ENCODE results near the gene FAM53B. TPM values are rescaled to one million over a fixed set of nuclear protein-coding genes. Genes with fewer than 3 reads are reported as not detected.

The FAM53B gene
- total RNA-seq, 1 experiment from 2014 or later, result 21.4 TPM

- no peak for DNase-seq (ENCODE audit: low spot score)
- in situ Hi-C loops (cut with HindIII; ENCODE audit: low sequenced_read_pairs), result no loop called here
These were observed 43.2 kb downstream of the FAM53B start for GRCh38 chr10:124701038-124701365.

GRCh38 chr10:124700293-124701037 lies 43.7 kb downstream of the FAM53B start:
- in situ Hi-C loops (cut with HindIII; ENCODE audit: low sequenced_read_pairs), result no loop called here
- DNase-seq (ENCODE audit: low spot score), result no peak

- in situ Hi-C loops (cut with HindIII; ENCODE audit: low sequenced_read_pairs), result no loop called here
These were observed 44.5 kb downstream of the FAM53B start for GRCh38 chr10:124699471-124700292.

GRCh38 chr10:124698545-124699469 lies 45.4 kb downstream of the FAM53B start:
- DNase-seq (ENCODE audit: low spot score), result peak; percentile 88
- in situ Hi-C loops (cut with HindIII; ENCODE audit: low sequenced_read_pairs), result no loop called here

More at GRCh38 chr10:124699471-124700292, 44.5 kb downstream of the FAM53B start:
- no peak for DNase-seq (ENCODE audit: low spot score)

- in situ Hi-C loops (cut with HindIII; ENCODE audit: low sequenced_read_pairs), result no loop called here
- DNase-seq (ENCODE audit: low spot score), result no peak
These were observed 46.2 kb downstream of the FAM53B start for GRCh38 chr10:124697837-124698544.

GRCh38 chr10:124697443-124697836 lies 46.7 kb downstream of the FAM53B start:
- DNase-seq (ENCODE audit: low spot score), result no peak
- in situ Hi-C loops (cut with HindIII; ENCODE audit: low sequenced_read_pairs), result no loop called here

- in situ Hi-C loops (cut with HindIII; ENCODE audit: low sequenced_read_pairs), result no loop called here
- DNase-seq (ENCODE audit: low spot score), result no peak
These were observed 47.5 kb downstream of the FAM53B start for GRCh38 chr10:124696446-124697392.

GRCh38 chr10:124695259-124695658 lies 48.9 kb downstream of the FAM53B start:
- DNase-seq (ENCODE audit: low spot score), result no peak

GRCh38 chr10:124694481-124695220 lies 49.5 kb downstream of the FAM53B start:
- in situ Hi-C loops (cut with HindIII; ENCODE audit: low sequenced_read_pairs), result no loop called here
- no peak for DNase-seq (ENCODE audit: low spot score)

More at GRCh38 chr10:124695259-124695658, 48.9 kb downstream of the FAM53B start:
- in situ Hi-C loops (cut with HindIII; ENCODE audit: low sequenced_read_pairs), result no loop called here

- peak; percentile 80 for DNase-seq (ENCODE audit: low spot score)
- in situ Hi-C loops (cut with HindIII; ENCODE audit: low sequenced_read_pairs), result no loop called here
These were observed 50.3 kb downstream of the FAM53B start for GRCh38 chr10:124693801-124694416.

GRCh38 chr10:124693396-124693795 lies 50.8 kb downstream of the FAM53B start:
- in situ Hi-C loops (cut with HindIII; ENCODE audit: low sequenced_read_pairs), result no loop called here
- no peak for DNase-seq (ENCODE audit: low spot score)

GRCh38 chr10:124692100-124692446 lies 52.1 kb downstream of the FAM53B start:
- in situ Hi-C loops (cut with HindIII; ENCODE audit: low sequenced_read_pairs), result no loop called here
- no peak for DNase-seq (ENCODE audit: low spot score)

GRCh38 chr10:124691421-124692099 lies 52.6 kb downstream of the FAM53B start:
- no peak for DNase-seq (ENCODE audit: low spot score)
- in situ Hi-C loops (cut with HindIII; ENCODE audit: low sequenced_read_pairs), result no loop called here

- in situ Hi-C loops (cut with HindIII; ENCODE audit: low sequenced_read_pairs), result no loop called here
- DNase-seq (ENCODE audit: low spot score), result no peak
These were observed 53.2 kb downstream of the FAM53B start for GRCh38 chr10:124691002-124691401.

GRCh38 chr10:124689911-124690498 lies 54.2 kb downstream of the FAM53B start:
- in situ Hi-C loops (cut with HindIII; ENCODE audit: low sequenced_read_pairs), result no loop called here
- DNase-seq (ENCODE audit: low spot score), result no peak

Data from G401 (cell line).